ENCODE data around the gene PTEN. TPM values are rescaled to one million over a fixed set of nuclear protein-coding genes. Genes with fewer than 3 reads are reported as not detected.

Gene PTEN
- total RNA-seq, 4 donors from 2014 or later, result 27.9 to 131 (median 68.1) TPM

DNA sequence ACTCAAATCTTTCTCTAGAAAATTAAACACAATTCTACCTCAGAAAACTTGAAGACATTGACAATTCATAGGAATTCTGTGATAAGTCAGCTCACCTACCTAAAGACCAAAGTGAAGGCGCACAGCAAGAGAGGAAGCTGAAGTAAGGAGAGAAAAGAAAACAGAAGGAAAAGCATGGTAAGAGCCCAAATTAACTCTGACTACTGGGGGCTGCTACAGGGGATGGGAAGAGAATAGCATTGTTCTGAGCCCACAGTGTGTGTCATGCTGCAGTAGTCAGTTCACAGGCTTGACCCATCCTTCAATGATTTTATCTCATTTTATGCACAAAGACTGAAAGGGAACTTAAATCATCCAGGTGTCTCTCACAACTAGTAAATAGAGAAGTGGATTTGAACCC is 111.3 kb downstream of the PTEN start:
- Histone ChIP-seq H3K27ac (no peak overlapping the region), H3K27me3 (no peaks in the 10 kb centered on the region), H3K36me3 (no peaks in the 10 kb centered on the region), H3K4me1 (no peaks in the 10 kb centered on the region), H3K9me3 (no peaks in the 10 kb centered on the region), H3K4me3 (no peak overlapping the region)
- DNase-seq, result no peak
- TF ChIP-seq, protein P1, sequence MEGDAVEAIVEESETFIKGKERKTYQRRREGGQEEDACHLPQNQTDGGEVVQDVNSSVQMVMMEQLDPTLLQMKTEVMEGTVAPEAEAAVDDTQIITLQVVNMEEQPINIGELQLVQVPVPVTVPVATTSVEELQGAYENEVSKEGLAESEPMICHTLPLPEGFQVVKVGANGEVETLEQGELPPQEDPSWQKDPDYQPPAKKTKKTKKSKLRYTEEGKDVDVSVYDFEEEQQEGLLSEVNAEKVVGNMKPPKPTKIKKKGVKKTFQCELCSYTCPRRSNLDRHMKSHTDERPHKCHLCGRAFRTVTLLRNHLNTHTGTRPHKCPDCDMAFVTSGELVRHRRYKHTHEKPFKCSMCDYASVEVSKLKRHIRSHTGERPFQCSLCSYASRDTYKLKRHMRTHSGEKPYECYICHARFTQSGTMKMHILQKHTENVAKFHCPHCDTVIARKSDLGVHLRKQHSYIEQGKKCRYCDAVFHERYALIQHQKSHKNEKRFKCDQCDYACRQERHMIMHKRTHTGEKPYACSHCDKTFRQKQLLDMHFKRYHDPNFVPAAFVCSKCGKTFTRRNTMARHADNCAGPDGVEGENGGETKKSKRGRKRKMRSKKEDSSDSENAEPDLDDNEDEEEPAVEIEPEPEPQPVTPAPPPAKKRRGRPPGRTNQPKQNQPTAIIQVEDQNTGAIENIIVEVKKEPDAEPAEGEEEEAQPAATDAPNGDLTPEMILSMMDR (IDR thresholded peaks at IDR 0.05), result no peak
- no peak for TF ChIP-seq POLR2A (IDR thresholded peaks at IDR 0.05)
- intact Hi-C loops (cut with DNase I), result no loop called here
- WGBS, 2 donors, result 88 to 100% methylated on average over 1 of the region's 1 CpG

DNA sequence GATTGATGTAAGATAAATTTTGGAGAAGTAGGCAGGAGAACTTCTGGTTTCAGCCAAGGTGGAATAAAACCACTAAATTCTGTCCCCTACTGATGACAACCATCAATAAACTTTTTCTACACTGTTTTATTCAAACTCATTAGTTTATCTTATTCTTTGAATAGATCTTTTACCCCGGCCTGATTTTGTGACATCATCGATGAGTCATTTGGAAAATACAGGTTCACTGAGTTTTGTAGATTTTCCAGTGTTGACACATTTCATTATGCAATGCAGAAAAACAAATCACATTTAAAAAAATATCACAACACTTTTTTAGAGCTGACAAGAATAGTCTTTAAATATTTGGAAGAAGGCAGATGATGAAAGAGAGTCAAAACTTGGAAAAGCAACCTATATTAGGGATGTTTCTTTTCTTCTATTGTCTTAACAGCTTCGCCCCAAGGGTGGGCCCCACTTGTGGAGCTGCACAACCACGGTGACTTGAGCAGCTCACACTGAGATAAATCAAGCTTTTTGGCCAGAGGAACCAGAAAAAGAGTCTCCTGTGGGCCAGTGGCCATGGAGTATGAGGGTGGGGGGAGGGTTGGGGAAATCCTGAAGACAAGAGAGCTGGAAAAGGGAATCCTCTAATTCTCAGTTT is 112.8 kb downstream of the PTEN start:
- Histone ChIP-seq H3K27me3 (no peaks in the 10 kb centered on the region), H3K4me1 (no peaks in the 10 kb centered on the region), H3K27ac (no peak overlapping the region), H3K9me3 (no peaks in the 10 kb centered on the region), H3K36me3 (no peaks in the 10 kb centered on the region), H3K4me3 (no peak overlapping the region)
- no peak for DNase-seq
- intact Hi-C loops (cut with DNase I), result no loop called here
- TF ChIP-seq, protein P1 (IDR thresholded peaks at IDR 0.05), result no peak
- WGBS, 2 donors, result 55 to 60% methylated on average over 4 of the region's 4 CpGs

DNA sequence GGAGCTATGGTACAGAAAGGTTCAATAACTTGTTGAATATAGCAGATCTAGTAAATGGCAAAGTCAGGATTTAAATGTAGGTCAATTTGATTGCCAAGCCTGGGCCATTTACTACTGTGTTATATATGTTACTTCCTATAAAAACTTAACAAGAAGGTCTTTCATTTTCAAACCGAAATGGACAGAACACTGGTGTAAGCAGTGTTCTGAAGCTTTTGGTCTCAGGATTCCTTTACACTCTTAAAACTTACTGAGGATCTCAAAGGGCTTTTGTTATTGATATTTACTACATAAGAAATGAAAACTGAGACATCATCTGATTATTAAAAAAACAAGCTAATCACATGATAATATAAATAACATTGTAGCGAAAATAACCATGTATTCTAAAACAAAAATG is 114.7 kb downstream of the PTEN start:
- TF ChIP-seq, protein P1 (IDR thresholded peaks at IDR 0.05), result no peak
- no peak for TF ChIP-seq POLR2A (IDR thresholded peaks at IDR 0.05)
- WGBS, 2 donors, result 82 to 93% methylated on average over 2 of the region's 2 CpGs
- intact Hi-C loops (cut with DNase I), result no loop called here

DNA sequence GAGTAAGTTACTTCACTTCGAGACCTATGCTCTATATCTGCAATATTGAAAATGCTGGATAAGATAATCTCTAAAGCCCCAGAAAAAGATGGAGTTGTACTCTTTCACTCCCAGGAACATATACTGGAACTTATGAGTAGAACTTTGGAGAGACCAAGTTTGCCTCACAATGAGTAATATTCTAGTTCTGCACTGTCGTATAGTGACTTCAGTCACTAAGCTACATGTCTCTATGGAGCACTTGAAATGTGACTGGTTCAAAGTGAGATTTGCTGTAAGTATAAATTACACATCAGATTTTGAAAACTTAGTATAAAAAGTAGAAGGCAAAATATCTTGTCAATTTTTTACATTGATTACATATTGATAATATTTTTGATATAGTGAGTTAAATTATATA is 116.4 kb downstream of the PTEN start:
- H3K36me3 ChIP-seq, result no peaks in the 10 kb centered on the region
- no peaks in the 10 kb centered on the region for H3K9me3 ChIP-seq
- H3K4me1 ChIP-seq, result no peaks in the 10 kb centered on the region
- WGBS, 2 donors, result 82 to 95% methylated on average over 2 of the region's 2 CpGs
- intact Hi-C loops (cut with DNase I), result no loop called here
- no peak for DNase-seq
- TF ChIP-seq POLR2A (IDR thresholded peaks at IDR 0.05), result no peak
- TF ChIP-seq, protein P1 (IDR thresholded peaks at IDR 0.05), result no peak
- no peak overlapping the region for H3K27ac ChIP-seq
- no peaks in the 10 kb centered on the region for H3K27me3 ChIP-seq
- H3K4me3 ChIP-seq, result no peak overlapping the region

More for the DNA sequence above, 114.7 kb downstream of the PTEN start:
- H3K27me3 ChIP-seq, result no peaks in the 10 kb centered on the region
- H3K4me3 ChIP-seq, result no peak overlapping the region
- DNase-seq, result no peak
- H3K4me1 ChIP-seq, result no peaks in the 10 kb centered on the region
- H3K27ac ChIP-seq, result no peak overlapping the region
- H3K36me3 ChIP-seq, result no peaks in the 10 kb centered on the region
- H3K9me3 ChIP-seq, result no peaks in the 10 kb centered on the region

DNA sequence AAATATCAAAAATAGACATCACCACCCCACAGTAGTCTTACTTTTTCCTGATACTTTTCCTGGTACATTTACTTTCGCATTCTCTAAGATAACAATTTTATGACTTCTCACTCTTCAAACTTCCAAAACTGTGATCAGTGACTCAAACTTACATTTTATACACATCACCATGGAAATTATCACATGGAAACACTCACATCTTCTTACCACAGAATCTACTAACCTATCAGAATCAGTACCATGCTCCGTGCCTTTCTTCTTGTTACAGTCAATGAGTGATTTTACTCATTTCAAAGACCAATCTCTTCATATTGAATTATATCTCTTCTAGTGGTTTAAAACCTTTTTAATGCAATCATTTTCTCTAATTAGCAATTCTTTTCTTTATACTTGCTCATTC is 120.3 kb downstream of the PTEN start:
- H3K36me3 ChIP-seq, result no peaks in the 10 kb centered on the region
- 92 to 96% methylated on average over 2 of the region's 2 CpGs for WGBS, 2 donors
- no peaks in the 10 kb centered on the region for H3K9me3 ChIP-seq
- H3K4me3 ChIP-seq, result no peak overlapping the region
- no peak for DNase-seq
- no peaks in the 10 kb centered on the region for H3K27me3 ChIP-seq
- intact Hi-C loops (cut with DNase I), result no loop called here
- no peak overlapping the region for H3K27ac ChIP-seq
- no peak for TF ChIP-seq POLR2A (IDR thresholded peaks at IDR 0.05)
- TF ChIP-seq, protein P1 (IDR thresholded peaks at IDR 0.05), result no peak
- no peaks in the 10 kb centered on the region for H3K4me1 ChIP-seq

All from esophagus squamous epithelium (tissue), 5 donors.